GF-D8 (cell line): ENCODE data around the gene CACNG7.

Experiments used
- DNase-seq: peaks from one replicate; lab custom pipeline; 2025; lab: John Stamatoyannopoulos, UW

The CACNG7 gene

GRCh38 chr19:53983457-53984289 is 74.6 kb downstream of the CACNG7 start:
- DNase-seq = no peak

- no peak for DNase-seq
These were observed 76.8 kb downstream of the CACNG7 start for GRCh38 chr19:53985863-53986262.

- DNase-seq = no peak
These were observed 79.9 kb downstream of the CACNG7 start for GRCh38 chr19:53988981-53989380.

- DNase-seq = no peak
These were observed 80.8 kb downstream of the CACNG7 start for GRCh38 chr19:53989600-53990533.

GRCh38 chr19:53991224-53992113 is 82.4 kb downstream of the CACNG7 start, which contains the start of gene CACNG6:
Gene CACNG6, plus strand, starts transcription at chr19:53991637. Its CDS starts 1,241 bp downstream, at chr19:53992878.
- no peak for DNase-seq

- DNase-seq = no peak
These were observed 83.1 kb downstream of the CACNG7 start for GRCh38 chr19:53992211-53992610.

GRCh38 chr19:53992815-53993214 is 83.7 kb downstream of the CACNG7 start:
- DNase-seq = no peak

GRCh38 chr19:53993448-53993847 is 84.4 kb downstream of the CACNG7 start:
- no peak for DNase-seq
